ENCODE results near the gene DPY30. TPM values are rescaled to one million over a fixed set of nuclear protein-coding genes. Genes with fewer than 3 reads are reported as not detected.

The DPY30 gene
- total RNA-seq (10 to 100 TPM in 3 of 5 donors, 1 to 10 TPM in 2; 5.3 to 62.7 (median 26.6) TPM), polyA plus RNA-seq (100 to 1,000 TPM in 1 of 3 donors, 10 to 100 TPM in 2; 94.9 to 127 (median 96.5) TPM)
- long read RNA-seq, donor 1, transcript DPY30-202 (5 exons, 708 nt) = major isoform, 34 of 40 reads
- long read RNA-seq, donor 1, partial matches to known transcripts = 5 of 40 reads
- long read RNA-seq, donor 1, other reads (novel, unspliced or antisense) = 0 of 40 reads
- long read RNA-seq, donor 2, transcript DPY30-202 (5 exons, 708 nt) = major isoform, 39 of 48 reads
- long read RNA-seq, donor 2, transcript DPY30-203 (6 exons, 523 nt) = minor isoform, 5 of 48 reads
- long read RNA-seq, donor 2, partial matches to known transcripts = 0 of 48 reads
- long read RNA-seq, donor 2, other reads (novel, unspliced or antisense) = 0 of 48 reads
- long read RNA-seq, donor 3, transcript DPY30-202 (5 exons, 708 nt) = major isoform, 41 of 51 reads
- long read RNA-seq, donor 3, partial matches to known transcripts = 5 of 51 reads
- long read RNA-seq, donor 3, other reads (novel, unspliced or antisense) = 0 of 51 reads
- long read RNA-seq, donor 4, partial matches to known transcripts = 0 of 5 reads
- long read RNA-seq, donor 4, other reads (novel, unspliced or antisense) = 0 of 5 reads
- long read RNA-seq, donor 5, transcript DPY30-202 (5 exons, 708 nt) = major isoform, 48 of 57 reads
- long read RNA-seq, donor 5, partial matches to known transcripts = 7 of 57 reads
- long read RNA-seq, donor 5, other reads (novel, unspliced or antisense) = 0 of 57 reads
- long read RNA-seq, donor 6 = 0 reads
- long read RNA-seq, donor 7, transcript DPY30-202 (5 exons, 708 nt) = major isoform, 43 of 54 reads
- long read RNA-seq, donor 7, partial matches to known transcripts = 8 of 54 reads
- long read RNA-seq, donor 7, other reads (novel, unspliced or antisense) = 0 of 54 reads
- long read RNA-seq, donor 8, transcript DPY30-202 (5 exons, 708 nt) = major isoform, 58 of 67 reads
- long read RNA-seq, donor 8, partial matches to known transcripts = 6 of 67 reads
- long read RNA-seq, donor 8, other reads (novel, unspliced or antisense) = 0 of 67 reads
- long read RNA-seq, donor 9, transcript DPY30-202 (5 exons, 708 nt) = major isoform, 62 of 69 reads
- long read RNA-seq, donor 9, partial matches to known transcripts = 6 of 69 reads
- long read RNA-seq, donor 9, other reads (novel, unspliced or antisense) = 0 of 69 reads
- long read RNA-seq, donor 10, transcript DPY30-202 (5 exons, 708 nt) = major isoform, 24 of 31 reads
- long read RNA-seq, donor 10, partial matches to known transcripts = 7 of 31 reads
- long read RNA-seq, donor 10, other reads (novel, unspliced or antisense) = 0 of 31 reads

- Histone ChIP-seq H3K27ac (peak within 1 kb of the TSS; percentile 57 to 92 (median 83)), H3K36me3 (peaks cover 0 to 27% (median 16%) of the 10 kb centered on the region in 4 donors), H3K27me3 (no peaks in the 10 kb centered on the region), H3K4me3 (peak within 1 kb of the TSS; percentile 73 to 97 (median 83)), H3K9me3 (no peaks in the 10 kb centered on the region), H3K4me1 (peaks cover 5 to 21% (median 17%) of the 10 kb centered on the region in 4 donors)
- 0 to 2% (median 1%) methylated on average over 18 to 43 of the region's 43 CpGs for WGBS, 5 donors
- no peak for TF ChIP-seq CTCF (IDR thresholded peaks at IDR 0.05)
- peak; percentile 92 to 97 (median 94) for TF ChIP-seq POLR2AphosphoS5 (IDR thresholded peaks at IDR 0.05)
- TF ChIP-seq EP300 (IDR thresholded peaks at IDR 0.05) = no peak
- TF ChIP-seq POLR2A (IDR thresholded peaks at IDR 0.05) = peak in 2 of 4 donors; percentile 15 to 73
- peak; percentile 93 to 98 for DNase-seq
- intact Hi-C loops (cut with DNase I; ENCODE audit: low total_unique reads) = no loop called here
Observed at GRCh38 chr2:32039447-32040219, at the start of gene DPY30. TSS of gene DPY30 (minus strand) at chr2:32039805. CDS start at chr2:32039456, 349 bp downstream.

GRCh38 chr2:32074134-32074506 is 34.5 kb upstream of the DPY30 start:
- H3K27me3 ChIP-seq = no peaks in the 10 kb centered on the region
- no peak overlapping the region for H3K4me3 ChIP-seq
- H3K9me3 ChIP-seq = no peaks in the 10 kb centered on the region
- TF ChIP-seq EP300 (IDR thresholded peaks at IDR 0.05) (no peak), POLR2AphosphoS5 (IDR thresholded peaks at IDR 0.05) (no peak), POLR2A (IDR thresholded peaks at IDR 0.05) (no peak), CTCF (IDR thresholded peaks at IDR 0.05) (no peak)
- no peak overlapping the region for H3K27ac ChIP-seq
- DNase-seq = no peak
- peaks cover 0 to 13% (median 2%) of the 10 kb centered on the region in 4 donors for H3K36me3 ChIP-seq
- WGBS, 5 donors = 70 to 82% (median 77%) methylated on average over 2 of the region's 2 CpGs
- H3K4me1 ChIP-seq = peaks cover 0 to 6% (median 0%) of the 10 kb centered on the region in 4 donors
- intact Hi-C loops (cut with DNase I; ENCODE audit: low total_unique reads) = no loop called here

- WGBS, 5 donors = 96 to 98% (median 96%) methylated on average over 2 of the region's 2 CpGs
- no peak for TF ChIP-seq EP300 (IDR thresholded peaks at IDR 0.05)
- no peak for TF ChIP-seq CTCF (IDR thresholded peaks at IDR 0.05)
- TF ChIP-seq POLR2AphosphoS5 (IDR thresholded peaks at IDR 0.05) = no peak
- intact Hi-C loops (cut with DNase I; ENCODE audit: low total_unique reads) = no loop called here
- Histone ChIP-seq H3K4me1 (peaks cover 14 to 35% (median 25%) of the 10 kb centered on the region in 4 donors), H3K36me3 (peaks cover 0 to 9% (median 0%) of the 10 kb centered on the region in 4 donors), H3K4me3 (no peak overlapping the region), H3K9me3 (no peaks in the 10 kb centered on the region), H3K27me3 (no peaks in the 10 kb centered on the region), H3K27ac (no peak overlapping the region)
- DNase-seq = no peak
Observed at GRCh38 chr2:32067549-32067948, 27.9 kb upstream of the DPY30 start.
